ENCODE results near the gene MSMP. TPM values are rescaled to one million over a fixed set of nuclear protein-coding genes. Genes with fewer than 3 reads are reported as not detected.

The MSMP gene
- total RNA-seq (2022; extraction: Qiagen RNA extraction; ENCODE audit: low read depth), result 0.23 to 0.38 TPM in 2 of 5 replicates, not detected in the others

GRCh38 chr9:35754264-35754663, at the start of gene MSMP:
MSMP (minus strand) TSS chr9:35754276; CDS start chr9:35754129, 147 bp downstream.

GRCh38 chr9:35791297-35791921, 37.3 kb upstream of the MSMP start, which contains the start of gene NPR2:
NPR2 (plus strand) TSS chr9:35791591; CDS start chr9:35792409, 818 bp downstream.

GRCh38 chr9:35748858-35749514, 5.1 kb downstream of the MSMP start, which contains the start of the genes GBA2 and RGP1:
GBA2 (minus strand) TSS chr9:35749228; CDS start chr9:35748704, 524 bp downstream.
RGP1 (plus strand) TSS chr9:35749287; CDS start chr9:35749756, 469 bp downstream.

GRCh38 chr9:35732185-35732799, 21.8 kb downstream of the MSMP start, which contains the start of the genes CREB3 and TLN1:
CREB3 (plus strand) TSS chr9:35732666; CDS start chr9:35732773, 107 bp downstream.
TLN1 (minus strand) TSS chr9:35732195; CDS start chr9:35725694, 6,501 bp downstream.

Other genes with a start within 250 kb of the MSMP start
- gene TESK1, start 149.0 kb downstream of the MSMP start, total RNA-seq (2022; extraction: Qiagen RNA extraction; ENCODE audit: low read depth), result 22.2 to 26.3 TPM (median 22.7 TPM) in 5 replicates
- gene CD72, start 135.9 kb downstream of the MSMP start, total RNA-seq (2022; extraction: Qiagen RNA extraction; ENCODE audit: low read depth), result 0.06 to 0.13 TPM (median 0.10 TPM) in 3 of 5 replicates, not detected in the others
- gene SIT1, start 103.3 kb downstream of the MSMP start, total RNA-seq (2022; extraction: Qiagen RNA extraction; ENCODE audit: low read depth), result not detected in 5 replicates
- 7.7 to 45.5 TPM (median 11.2 TPM) in 4 of 5 replicates, not detected in the other for gene RMRP, start 96.3 kb downstream of the MSMP start, total RNA-seq (2022; extraction: Qiagen RNA extraction; ENCODE audit: low read depth)
- 20.7 to 25.4 TPM (median 22.7 TPM) in 5 replicates for gene CCDC107, start 96.0 kb downstream of the MSMP start, total RNA-seq (2022; extraction: Qiagen RNA extraction; ENCODE audit: low read depth)
- 11.9 to 21.4 TPM (median 19.4 TPM) in 5 replicates for gene ARHGEF39, start 89.1 kb downstream of the MSMP start, total RNA-seq (2022; extraction: Qiagen RNA extraction; ENCODE audit: low read depth)
- 3.4 to 8.1 TPM (median 6.2 TPM) in 5 replicates for gene CA9, start 80.3 kb downstream of the MSMP start, total RNA-seq (2022; extraction: Qiagen RNA extraction; ENCODE audit: low read depth)
- gene TPM2, start 64.4 kb downstream of the MSMP start, total RNA-seq (2022; extraction: Qiagen RNA extraction; ENCODE audit: low read depth), result 576 to 636 TPM (median 626 TPM) in 5 replicates
- gene TLN1, start 22.1 kb downstream of the MSMP start, total RNA-seq (2022; extraction: Qiagen RNA extraction; ENCODE audit: low read depth), result 104 to 127 TPM (median 121 TPM) in 5 replicates
- 55.2 to 62.8 TPM (median 58.7 TPM) in 5 replicates for gene CREB3, start 21.6 kb downstream of the MSMP start, total RNA-seq (2022; extraction: Qiagen RNA extraction; ENCODE audit: low read depth)
- 27.0 to 34.7 TPM (median 32.4 TPM) in 5 replicates for gene GBA2, start 5.0 kb downstream of the MSMP start, total RNA-seq (2022; extraction: Qiagen RNA extraction; ENCODE audit: low read depth)
- gene RGP1, start 5.0 kb downstream of the MSMP start, total RNA-seq (2022; extraction: Qiagen RNA extraction; ENCODE audit: low read depth), result 13.0 to 17.9 TPM (median 16.5 TPM) in 5 replicates
- 3.8 to 6.4 TPM (median 5.9 TPM) in 5 replicates for gene NPR2, start 37.3 kb upstream of the MSMP start, total RNA-seq (2022; extraction: Qiagen RNA extraction; ENCODE audit: low read depth)
- 0.24 to 0.70 TPM (median 0.46 TPM) in 4 of 5 replicates, not detected in the other for gene SPAG8, start 58.0 kb upstream of the MSMP start, total RNA-seq (2022; extraction: Qiagen RNA extraction; ENCODE audit: low read depth)
- gene HINT2, start 60.8 kb upstream of the MSMP start, total RNA-seq (2022; extraction: Qiagen RNA extraction; ENCODE audit: low read depth), result 73.1 to 103 TPM (median 93.6 TPM) in 5 replicates
- gene FAM221B, start 74.5 kb upstream of the MSMP start, total RNA-seq (2022; extraction: Qiagen RNA extraction; ENCODE audit: low read depth), result not detected in 5 replicates
- 1.5 to 3.4 TPM (median 3.1 TPM) in 5 replicates for gene TMEM8B, start 75.0 kb upstream of the MSMP start, total RNA-seq (2022; extraction: Qiagen RNA extraction; ENCODE audit: low read depth)
- gene OR13J1, start 116.1 kb upstream of the MSMP start, total RNA-seq (2022; extraction: Qiagen RNA extraction; ENCODE audit: low read depth), result not detected in 5 replicates
- gene HRCT1, start 151.9 kb upstream of the MSMP start, total RNA-seq (2022; extraction: Qiagen RNA extraction; ENCODE audit: low read depth), result 0.11 to 0.17 TPM (median 0.14 TPM) in 3 of 5 replicates, not detected in the others
- 0.08 TPM in 1 of 5 replicates, not detected in the others for gene SPAAR, start 155.2 kb upstream of the MSMP start, total RNA-seq (2022; extraction: Qiagen RNA extraction; ENCODE audit: low read depth)
- not detected in 5 replicates for gene OR2S2, start 203.9 kb upstream of the MSMP start, total RNA-seq (2022; extraction: Qiagen RNA extraction; ENCODE audit: low read depth)